Ovary (tissue), 9 donors: ENCODE measurements around the gene AASS. TPM values are rescaled to one million over a fixed set of nuclear protein-coding genes. Genes with fewer than 3 reads are reported as not detected.

Source experiments
- DNase-seq, 5 donors: peaks; one replicate each; pipeline ENCODE4 v3.0.0-alpha.2; 2019 to 2020
- H3K27ac ChIP-seq, 2 donors: fragments of 200-600 bp; one replicate each; pipeline versions ENCODE4 v1.5.1 to v1.8.0; 2019 to 2022
- H3K27me3 ChIP-seq: fragments of 200-600 bp; one replicate; pipeline ENCODE4 v1.8.0; 2022
- H3K36me3 ChIP-seq: fragments of 200-600 bp; sonication (generic); one replicate; pipeline ENCODE4 v1.5.1; 2019
- H3K4me1 ChIP-seq: one replicate; pipeline ENCODE4 v1.8.1; 2013; ENCODE audit warnings: mild to moderate bottlenecking, moderate library complexity; ENCODE audit not compliant: insufficient read depth
- H3K4me3 ChIP-seq: fragments of 200-600 bp; sonication (generic); one replicate; pipeline ENCODE4 v1.5.1; 2017
- H3K9me3 ChIP-seq, 2 donors: fragments of 200-600 bp in 1 of 2; sonication (generic) in 1 of 2; one replicate each; pipeline versions ENCODE4 v1.5.1 to v1.8.1; 2013 to 2019; ENCODE audit warnings: mild to moderate bottlenecking in 1 of 2, moderate library complexity in 1 of 2
- CTCF ChIP-seq, 3 donors: fragments of 450-650 bp in 2 of 3; fragments of 200-600 bp in 1 of 3; IDR thresholded peaks; one replicate each; pipeline versions ENCODE4 v1.5.1 to v1.8.0; 2016 to 2022; ENCODE audit warnings: antibody characterized with exemption in 3 of 3, mild to moderate bottlenecking in 1 of 3
- EP300 ChIP-seq: sonication (generic); formaldehyde crosslinking; IDR thresholded peaks from one replicate; pipeline ENCODE4 v1.6.1; 2017; ENCODE audit warnings: antibody characterized with exemption
- POLR2A ChIP-seq: fragments of 450-650 bp; IDR thresholded peaks from one replicate; pipeline ENCODE4 v1.6.1; 2017; ENCODE audit warnings: antibody characterized with exemption, mild to moderate bottlenecking, moderate library complexity
- WGBS, 3 donors: extraction: QIAGEN DNeasy Blood & Tissue Kit in 1 of 3; methylation state at CpG; one replicate each; pipeline versions ENCODE4 v1.1.5 to v1.1.7; 2013 to 2017; 5-methylcytosine and 5-hydroxymethylcytosine counted together
- intact Hi-C, 4 donors: fragments of 100-400 bp; cut with DNase I; formaldehyde crosslinking; loops; one replicate each; pipeline versions ENCODE4 v1.11.0 to v1.15.1; 2022 to 2023
- polyA plus RNA-seq, 2 donors: library from polyadenylated mRNA; stranded (reverse); fragments of 200-250 nt in 1 of 2; fragments of 350-450 nt in 1 of 2; fragmentation: Illumina TruSeq in 1 of 2; extraction: RNeasy Lipid Tissue Mini Kit (QIAGEN cat#74804) in 1 of 2; gene quantifications; one replicate each; pipeline ENCODE4 v1.2.3, GENCODE V29; 2013 to 2014
- total RNA-seq, 7 donors: library from RNA; depleted of rRNA in 2 of 7; stranded (reverse); fragments of >200 nt in 2 of 7; fragmentation: NEBNext Ultra II Directional in 3 of 7; extraction: Animal tissue kit (Norgen Biotek cat#: 25700) in 3 of 7; gene quantifications; one replicate each; pipeline versions ENCODE4 v1.1.0 to v1.2.4, GENCODE V29; 2016 to 2023
- donor health status: DM: no; HTN: no; CAD: no; lungs with moderate emphysema.
- donor health status: DM: no; HTN: no; CAD: no.
- donor health status: Bipolar disorder and iron deficiency.
- donor health status: DM: yes; HTN: yes; CAD: no.
- donor health status: DM: no; HTN: no; CAD: no.
- donor health status: DM: yes; HTN: yes; CAD: no.

AASS gene
- total and polyA plus RNA-seq, 9 donors: 26.1 to 97.6 (median 59.0) TPM

GRCh38 chr7:122133477-122133876 is 10.6 kb downstream of the AASS start:
- no peak for DNase-seq
- H3K9me3 ChIP-seq: no peaks in the 10 kb centered on the region
- no peak for TF ChIP-seq POLR2A
- intact Hi-C loops: no loop called here
- no peaks in the 10 kb centered on the region for H3K36me3 ChIP-seq
- WGBS, 3 donors: 96 to 97% (median 96%) methylated on average over 8 of the region's 8 CpGs
- H3K4me1 ChIP-seq: peaks cover 1% of the 10 kb centered on the region
- H3K27me3 ChIP-seq: no peaks in the 10 kb centered on the region
- H3K27ac ChIP-seq: no peak overlapping the region
- no peak overlapping the region for H3K4me3 ChIP-seq

- no peaks in the 10 kb centered on the region for H3K9me3 ChIP-seq
- H3K36me3 ChIP-seq: no peaks in the 10 kb centered on the region
- 73 to 78% (median 74%) methylated on average over 2 of the region's 2 CpGs for WGBS, 3 donors
- intact Hi-C loops: no loop called here
- DNase-seq: no peak
- H3K4me3 ChIP-seq: no peak overlapping the region
- TF ChIP-seq EP300 (no peak), CTCF (IDR thresholded peaks at IDR 0.05) (no peak), POLR2A (no peak)
- peaks cover 1% of the 10 kb centered on the region for H3K4me1 ChIP-seq
- no peaks in the 10 kb centered on the region for H3K27me3 ChIP-seq
- H3K27ac ChIP-seq: no peak overlapping the region
These were observed 11.7 kb downstream of the AASS start for GRCh38 chr7:122132341-122132740.

GRCh38 chr7:122123746-122124145 is 20.3 kb downstream of the AASS start:
- Histone ChIP-seq H3K9me3 (no peaks in the 10 kb centered on the region), H3K36me3 (no peaks in the 10 kb centered on the region), H3K27ac (no peak overlapping the region), H3K4me3 (no peak overlapping the region), H3K4me1 (no peaks in the 10 kb centered on the region), H3K27me3 (no peaks in the 10 kb centered on the region)
- TF ChIP-seq EP300: no peak
- no peak for TF ChIP-seq CTCF (IDR thresholded peaks at IDR 0.05)
- no peak for TF ChIP-seq POLR2A
- intact Hi-C loops: no loop called here
- no peak for DNase-seq

- WGBS, 3 donors: 18 to 29% (median 23%) methylated on average over 1 of the region's 1 CpG
- Histone ChIP-seq H3K27ac (no peak overlapping the region), H3K36me3 (no peaks in the 10 kb centered on the region), H3K9me3 (no peaks in the 10 kb centered on the region), H3K27me3 (no peaks in the 10 kb centered on the region), H3K4me1 (no peaks in the 10 kb centered on the region), H3K4me3 (no peak overlapping the region)
- TF ChIP-seq POLR2A (no peak), CTCF (IDR thresholded peaks at IDR 0.05) (no peak), EP300 (no peak)
- DNase-seq: no peak
- intact Hi-C loops: no loop called here
These were observed 25.3 kb downstream of the AASS start for GRCh38 chr7:122118757-122119156.

DNA sequence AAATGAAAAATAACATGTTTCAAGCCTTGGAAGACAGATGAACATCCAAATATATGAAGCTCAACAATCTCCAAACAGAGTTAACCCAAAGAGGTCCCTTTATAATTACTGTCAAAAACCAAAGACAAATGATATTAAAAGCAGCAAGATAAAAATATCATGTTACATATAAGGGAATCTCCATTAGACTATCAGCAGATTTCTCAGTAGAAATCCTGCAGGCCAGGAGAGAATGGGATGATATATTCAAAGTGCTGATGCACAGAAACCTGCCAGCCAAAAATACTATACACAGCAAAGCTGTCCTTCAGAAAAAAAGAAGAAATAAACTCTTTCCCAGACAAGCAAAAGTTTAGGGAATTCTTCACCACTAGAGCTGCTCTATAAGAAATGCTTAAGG is 41.0 kb downstream of the AASS start:
- Histone ChIP-seq H3K27me3 (no peaks in the 10 kb centered on the region), H3K36me3 (no peaks in the 10 kb centered on the region), H3K4me3 (no peak overlapping the region), H3K4me1 (no peaks in the 10 kb centered on the region), H3K27ac (no peak overlapping the region), H3K9me3 (peaks cover 0 to 12% of the 10 kb centered on the region in 2 donors)
- no peak for DNase-seq
- intact Hi-C loops: no loop called here
- TF ChIP-seq POLR2A (no peak), EP300 (no peak), CTCF (IDR thresholded peaks at IDR 0.05) (no peak)
